Measurements from ENCODE around the gene ZBED4. TPM values are rescaled to one million over a fixed set of nuclear protein-coding genes. Genes with fewer than 3 reads are reported as not detected.

The ZBED4 gene
- total and polyA plus RNA-seq, 2 of the 13 experiments (the other 11 are each of a cell fraction or from before 2014, with no cell fraction given) = 5.4 to 9.6 TPM

DNA sequence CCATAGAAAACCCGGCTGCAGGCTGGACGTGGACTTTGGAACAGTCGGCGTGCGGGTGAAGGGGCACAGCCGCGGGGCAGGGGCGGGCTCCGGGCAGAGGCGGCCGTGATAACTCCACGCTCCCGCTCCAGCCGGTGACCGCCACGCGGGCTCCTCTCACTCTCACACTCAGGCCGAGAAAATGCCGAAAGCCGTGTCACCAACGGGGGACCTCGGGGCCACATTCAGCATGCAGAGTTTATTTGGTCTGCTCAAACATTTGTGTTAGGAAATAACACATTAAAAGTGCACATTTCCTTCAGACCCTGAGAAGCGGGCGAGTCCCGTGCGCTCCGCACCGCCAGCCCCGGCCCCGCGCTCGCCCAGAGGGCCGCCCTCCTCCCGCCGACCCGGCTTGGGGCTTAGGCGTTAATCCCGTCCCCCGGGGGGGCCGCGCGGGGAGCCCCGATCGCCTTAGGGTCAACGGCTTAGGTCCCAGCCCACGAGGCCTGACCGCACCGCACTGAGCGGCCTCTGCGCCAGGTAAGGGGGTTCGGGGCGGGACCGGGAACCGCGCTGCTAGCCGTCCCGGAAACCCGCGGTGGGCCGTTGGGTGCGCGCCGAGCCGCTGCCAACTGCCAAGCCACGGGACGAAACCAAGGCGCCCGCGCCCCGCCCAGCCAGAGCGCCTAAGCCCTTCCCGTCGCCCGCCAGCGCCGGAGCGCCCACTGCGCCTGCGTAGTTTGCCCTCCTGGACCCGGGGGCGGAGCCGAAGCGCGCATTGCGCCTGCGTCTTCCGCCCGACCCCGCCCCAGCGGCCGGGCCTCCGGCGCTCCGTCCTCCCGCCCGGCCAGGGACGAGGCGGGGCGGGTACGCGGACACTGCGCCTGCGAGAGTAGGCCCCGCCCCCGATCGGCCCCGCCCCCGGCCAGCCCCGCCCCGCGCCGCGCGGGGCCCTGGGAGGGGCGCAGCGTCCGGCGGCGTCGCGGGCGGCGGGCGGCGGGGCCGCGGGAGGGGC, at the start of gene ZBED4 (continued):
- TF ChIP-seq MED8 (CRISPR knock-in tag; IDR thresholded peaks at IDR 0.05; ENCODE audit: insufficient replicate concordance) (peak; percentile 20), HOXA5 (CRISPR knock-in tag; IDR thresholded peaks at IDR 0.05) (peak; percentile 69; the same call in 1 of the 2 replicates), TARDBP (CRISPR knock-in tag; IDR thresholded peaks at IDR 0.05) (0 out of 2 replicates have a peak, but pooled peaks have one; percentile 34), PHF5A (CRISPR knock-in tag; IDR thresholded peaks at IDR 0.05; ENCODE audit: low read depth, unreplicated experiment) (no peak), CBFB (CRISPR knock-in tag; IDR thresholded peaks at IDR 0.05) (0 out of 2 replicates have a peak, but pooled peaks have one; percentile 31), GTF2F1 (IDR thresholded peaks at IDR 0.05; ENCODE audit: low read length) (no peak), ZNF335 (CRISPR knock-in tag; IDR thresholded peaks at IDR 0.05) (no peak), ZNF746 (CRISPR knock-in tag; IDR thresholded peaks at IDR 0.05) (peak; percentile 51), ZNF350 (CRISPR knock-in tag; IDR thresholded peaks at IDR 0.05; ENCODE audit: borderline replicate concordance, low read depth) (0 out of 2 replicates have a peak, but pooled peaks have one; percentile 59), ISL2 (CRISPR knock-in tag; IDR thresholded peaks at IDR 0.05) (0 out of 2 replicates have a peak, but pooled peaks have one; percentile 23), ZNF451 (CRISPR knock-in tag; IDR thresholded peaks at IDR 0.05) (peak; percentile 70; the same call in 1 of the 2 replicates), AGO2 (optimal IDR thresholded peaks at IDR 0.05; ENCODE audit: low read depth, low read length) (peak; percentile 93), TBX3 (IDR thresholded peaks at IDR 0.05; ENCODE audit: borderline replicate concordance) (no peak)
- TF ChIP-seq, protein P1, sequence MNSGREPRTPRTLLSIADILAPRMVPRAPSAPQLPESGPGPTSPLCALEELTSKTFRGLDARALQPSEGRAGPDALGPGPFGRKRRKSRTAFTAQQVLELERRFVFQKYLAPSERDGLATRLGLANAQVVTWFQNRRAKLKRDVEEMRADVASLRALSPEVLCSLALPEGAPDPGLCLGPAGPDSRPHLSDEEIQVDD (CRISPR knock-in tag; IDR thresholded peaks at IDR 0.05; ENCODE audit: borderline replicate concordance) = no peak
- TF ChIP-seq, protein P2, sequence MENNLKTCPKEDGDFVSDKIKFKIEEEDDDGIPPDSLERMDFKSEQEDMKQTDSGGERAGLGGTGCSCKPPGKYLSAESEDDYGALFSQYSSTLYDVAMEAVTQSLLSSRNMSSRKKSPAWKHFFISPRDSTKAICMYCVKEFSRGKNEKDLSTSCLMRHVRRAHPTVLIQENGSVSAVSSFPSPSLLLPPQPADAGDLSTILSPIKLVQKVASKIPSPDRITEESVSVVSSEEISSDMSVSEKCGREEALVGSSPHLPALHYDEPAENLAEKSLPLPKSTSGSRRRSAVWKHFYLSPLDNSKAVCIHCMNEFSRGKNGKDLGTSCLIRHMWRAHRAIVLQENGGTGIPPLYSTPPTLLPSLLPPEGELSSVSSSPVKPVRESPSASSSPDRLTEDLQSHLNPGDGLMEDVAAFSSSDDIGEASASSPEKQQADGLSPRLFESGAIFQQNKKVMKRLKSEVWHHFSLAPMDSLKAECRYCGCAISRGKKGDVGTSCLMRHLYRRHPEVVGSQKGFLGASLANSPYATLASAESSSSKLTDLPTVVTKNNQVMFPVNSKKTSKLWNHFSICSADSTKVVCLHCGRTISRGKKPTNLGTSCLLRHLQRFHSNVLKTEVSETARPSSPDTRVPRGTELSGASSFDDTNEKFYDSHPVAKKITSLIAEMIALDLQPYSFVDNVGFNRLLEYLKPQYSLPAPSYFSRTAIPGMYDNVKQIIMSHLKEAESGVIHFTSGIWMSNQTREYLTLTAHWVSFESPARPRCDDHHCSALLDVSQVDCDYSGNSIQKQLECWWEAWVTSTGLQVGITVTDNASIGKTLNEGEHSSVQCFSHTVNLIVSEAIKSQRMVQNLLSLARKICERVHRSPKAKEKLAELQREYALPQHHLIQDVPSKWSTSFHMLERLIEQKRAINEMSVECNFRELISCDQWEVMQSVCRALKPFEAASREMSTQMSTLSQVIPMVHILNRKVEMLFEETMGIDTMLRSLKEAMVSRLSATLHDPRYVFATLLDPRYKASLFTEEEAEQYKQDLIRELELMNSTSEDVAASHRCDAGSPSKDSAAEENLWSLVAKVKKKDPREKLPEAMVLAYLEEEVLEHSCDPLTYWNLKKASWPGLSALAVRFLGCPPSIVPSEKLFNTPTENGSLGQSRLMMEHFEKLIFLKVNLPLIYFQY (CRISPR knock-in tag; IDR thresholded peaks at IDR 0.05; ENCODE audit: borderline replicate concordance) = no peak; the same call in 1 of the 2 replicates
- TF ChIP-seq, protein P3, sequence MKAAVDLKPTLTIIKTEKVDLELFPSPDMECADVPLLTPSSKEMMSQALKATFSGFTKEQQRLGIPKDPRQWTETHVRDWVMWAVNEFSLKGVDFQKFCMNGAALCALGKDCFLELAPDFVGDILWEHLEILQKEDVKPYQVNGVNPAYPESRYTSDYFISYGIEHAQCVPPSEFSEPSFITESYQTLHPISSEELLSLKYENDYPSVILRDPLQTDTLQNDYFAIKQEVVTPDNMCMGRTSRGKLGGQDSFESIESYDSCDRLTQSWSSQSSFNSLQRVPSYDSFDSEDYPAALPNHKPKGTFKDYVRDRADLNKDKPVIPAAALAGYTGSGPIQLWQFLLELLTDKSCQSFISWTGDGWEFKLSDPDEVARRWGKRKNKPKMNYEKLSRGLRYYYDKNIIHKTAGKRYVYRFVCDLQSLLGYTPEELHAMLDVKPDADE (CRISPR knock-in tag; IDR thresholded peaks at IDR 0.05) = no peak; the same call in 1 of the 2 replicates
- TF ChIP-seq, protein P4, sequence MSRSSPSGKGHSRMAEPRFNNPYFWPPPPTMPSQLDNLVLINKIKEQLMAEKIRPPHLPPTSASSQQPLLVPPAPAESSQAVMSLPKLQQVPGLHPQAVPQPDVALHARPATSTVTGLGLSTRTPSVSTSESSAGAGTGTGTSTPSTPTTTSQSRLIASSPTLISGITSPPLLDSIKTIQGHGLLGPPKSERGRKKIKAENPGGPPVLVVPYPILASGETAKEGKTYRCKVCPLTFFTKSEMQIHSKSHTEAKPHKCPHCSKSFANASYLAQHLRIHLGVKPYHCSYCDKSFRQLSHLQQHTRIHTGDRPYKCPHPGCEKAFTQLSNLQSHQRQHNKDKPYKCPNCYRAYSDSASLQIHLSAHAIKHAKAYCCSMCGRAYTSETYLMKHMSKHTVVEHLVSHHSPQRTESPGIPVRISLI (CRISPR knock-in tag; IDR thresholded peaks at IDR 0.05; ENCODE audit: borderline replicate concordance) = peak; percentile 38; the same call in 1 of the 2 replicates
- TF ChIP-seq, protein P5, sequence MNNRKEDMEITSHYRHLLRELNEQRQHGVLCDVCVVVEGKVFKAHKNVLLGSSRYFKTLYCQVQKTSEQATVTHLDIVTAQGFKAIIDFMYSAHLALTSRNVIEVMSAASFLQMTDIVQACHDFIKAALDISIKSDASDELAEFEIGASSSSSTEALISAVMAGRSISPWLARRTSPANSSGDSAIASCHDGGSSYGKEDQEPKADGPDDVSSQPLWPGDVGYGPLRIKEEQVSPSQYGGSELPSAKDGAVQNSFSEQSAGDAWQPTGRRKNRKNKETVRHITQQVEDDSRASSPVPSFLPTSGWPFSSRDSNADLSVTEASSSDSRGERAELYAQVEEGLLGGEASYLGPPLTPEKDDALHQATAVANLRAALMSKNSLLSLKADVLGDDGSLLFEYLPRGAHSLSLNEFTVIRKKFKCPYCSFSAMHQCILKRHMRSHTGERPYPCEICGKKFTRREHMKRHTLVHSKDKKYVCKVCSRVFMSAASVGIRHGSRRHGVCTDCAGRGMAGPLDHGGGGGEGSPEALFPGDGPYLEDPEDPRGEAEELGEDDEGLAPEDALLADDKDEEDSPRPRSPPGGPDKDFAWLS (CRISPR knock-in tag; IDR thresholded peaks at IDR 0.05; ENCODE audit: borderline replicate concordance) = no peak

Data from HepG2 (cell line).